CD4-positive, alpha-beta T cell (primary cell): Measurements from ENCODE around the gene DYNC1LI1. TPM values are rescaled to one million over a fixed set of nuclear protein-coding genes. Genes with fewer than 3 reads are reported as not detected.

ENCODE experiments used
- ATAC-seq: fragments of 200-7000 bp; cut with Tn5 transposase; one replicate; pipeline ENCODE4 v1.10.0; 2022; ENCODE audit warnings: mild to moderate bottlenecking; ENCODE audit not compliant: poor library complexity
- CTCF ChIA-PET: fragments of 350-600 bp; sonication (Branson Sonifier 250); formaldehyde crosslinking; loops from one replicate; lab custom pipeline; 2021; ENCODE audit warnings: antibody characterized with exemption, inconsistent platforms; lab: Charles Lee
- POLR2A ChIA-PET: fragments of 350-600 bp; sonication (Branson Sonifier 250); formaldehyde crosslinking; loops from one replicate; lab custom pipeline; 2021; ENCODE audit warnings: antibody characterized with exemption, inconsistent platforms; lab: Charles Lee
- DNase-seq, 14 experiments: peaks; one replicate each; pipeline ENCODE4 v3.0.0-alpha.2; 2013 to 2020; ENCODE audit warnings: mixed read lengths in 2 of 14
- H3K27ac ChIP-seq, 2 donors: one replicate each; pipeline versions ENCODE4 v1.5.1 to v1.7.0; 2013; ENCODE audit warnings: low read length in 2 of 2, low read depth in 1 of 2, mild to moderate bottlenecking in 1 of 2
- H3K27me3 ChIP-seq, 2 experiments: 1 replicate in 1 of 2; 2 replicates in 1 of 2; pipeline versions ENCODE4 v1.6.1 to v1.7.0; 2013; ENCODE audit warnings: low read length in 2 of 2, control low read depth in 1 of 2, mild to moderate bottlenecking in 1 of 2, moderate library complexity in 1 of 2; ENCODE audit not compliant: insufficient read depth in 2 of 2, control insufficient read depth in 1 of 2
- H3K36me3 ChIP-seq: one replicate; pipeline ENCODE4 v1.6.1; 2013; ENCODE audit warnings: low read length, control low read depth; ENCODE audit not compliant: insufficient read depth
- H3K4me1 ChIP-seq: one replicate; pipeline ENCODE4 v1.6.1; 2013; ENCODE audit warnings: low read length, control low read depth; ENCODE audit not compliant: insufficient read depth
- H3K4me3 ChIP-seq: one replicate; pipeline ENCODE4 v1.5.1; 2013; ENCODE audit warnings: mild to moderate bottlenecking, low read length, moderate library complexity
- H3K9me3 ChIP-seq, 2 experiments: 1 replicate in 1 of 2; 2 replicates in 1 of 2; pipeline versions ENCODE4 v1.6.1 to v1.7.0; 2013; ENCODE audit warnings: low read length in 2 of 2, mild to moderate bottlenecking in 2 of 2, control low read depth in 1 of 2, moderate library complexity in 1 of 2; ENCODE audit not compliant: control insufficient read depth in 1 of 2, insufficient read depth in 1 of 2
- H3K27ac Mint-ChIP-seq: one replicate; pipeline ENCODE4 v1.8.0; 2020; ENCODE audit warnings: mixed read lengths
- H3K27me3 Mint-ChIP-seq: one replicate; pipeline ENCODE4 v1.8.0; 2021; ENCODE audit warnings: mixed read lengths
- H3K36me3 Mint-ChIP-seq: one replicate; pipeline ENCODE4 v1.8.0; 2021; ENCODE audit warnings: low read depth, mixed read lengths
- H3K4me1 Mint-ChIP-seq: one replicate; pipeline ENCODE4 v1.8.0; 2021; ENCODE audit warnings: low read depth, mixed read lengths
- H3K4me3 Mint-ChIP-seq: one replicate; pipeline ENCODE4 v1.8.0; 2020; ENCODE audit warnings: mild to moderate bottlenecking, mixed read lengths
- H3K9me3 Mint-ChIP-seq: one replicate; pipeline ENCODE4 v1.8.0; 2020; ENCODE audit warnings: mixed read lengths
- CTCF ChIP-seq: fragments of 200-600 bp; IDR thresholded peaks from one replicate; pipeline ENCODE4 v1.8.0; 2022; ENCODE audit warnings: antibody characterized with exemption, mild to moderate bottlenecking
- intact Hi-C, 2 experiments: fragments of 100-400 bp; cut with DNase I in 1 of 2; cut with micrococcal nuclease in 1 of 2; formaldehyde crosslinking; loops; one replicate each; pipeline versions ENCODE4 v1.15.1 to v1.9.0; 2023 to 2025; cut with DNase I, micrococcal nuclease
- total RNA-seq, 174 experiments: library from RNA in 2 of 174; stranded (reverse) in 2 of 174; gene quantifications; one replicate each; pipeline ENCODE4 v1.2.3 and lab custom pipeline; 2021 to 2026

The DYNC1LI1 gene
- total RNA-seq, 2 experiments from 2014 or later: 28.1 to 28.3 TPM

- Histone ChIP-seq H3K4me3 (no peak overlapping the region), H3K9me3 (no peaks in the 10 kb centered on the region), H3K27ac (no peak overlapping the region), H3K4me1 (no peaks in the 10 kb centered on the region), H3K27me3 (no peaks in the 10 kb centered on the region), H3K36me3 (peaks cover 4% of the 10 kb centered on the region)
- H3K27me3 Mint-ChIP-seq: no peaks in the 10 kb centered on the region
- no peaks in the 10 kb centered on the region for H3K9me3 Mint-ChIP-seq
- intact Hi-C loops: no loop called here
- ChIA-PET CTCF (interaction anchor here (1.3 kb wide), 1 partner anchor 16 kb away, joined by 3 read pairs; no protein-coding TSS in a partner anchor), POLR2A (no interaction called here)
- no peak for TF ChIP-seq CTCF
- peaks cover 56% of the 10 kb centered on the region for H3K4me1 Mint-ChIP-seq
- DNase-seq (no peak), ATAC-seq (no peak)
- peaks cover 9% of the 10 kb centered on the region for H3K36me3 Mint-ChIP-seq
- H3K27ac Mint-ChIP-seq: no peak overlapping the region
- no peak overlapping the region for H3K4me3 Mint-ChIP-seq
Observed at GRCh38 chr3:32552013-32552412, 18.6 kb downstream of the DYNC1LI1 start.

- ChIA-PET POLR2A (no interaction called here), CTCF (interaction anchor here (1.3 kb wide), 1 partner anchor 17 kb away, joined by 3 read pairs; no protein-coding TSS in a partner anchor)
- Histone ChIP-seq H3K36me3 (peaks cover 4% of the 10 kb centered on the region), H3K9me3 (no peaks in the 10 kb centered on the region), H3K4me3 (no peak overlapping the region), H3K4me1 (no peaks in the 10 kb centered on the region), H3K27ac (no peak overlapping the region), H3K27me3 (no peaks in the 10 kb centered on the region)
- Mint-ChIP-seq H3K4me3 (no peak overlapping the region), H3K36me3 (peaks cover 9% of the 10 kb centered on the region), H3K4me1 (peaks cover 58% of the 10 kb centered on the region), H3K9me3 (no peaks in the 10 kb centered on the region), H3K27ac (no peak overlapping the region), H3K27me3 (no peaks in the 10 kb centered on the region)
- intact Hi-C loops: no loop called here
- ATAC-seq (no peak), DNase-seq (no peak)
- TF ChIP-seq CTCF: no peak
Observed at GRCh38 chr3:32551496-32551895, 19.2 kb downstream of the DYNC1LI1 start.

GRCh38 chr3:32551087-32551486 lies 19.6 kb downstream of the DYNC1LI1 start:
- no peaks in the 10 kb centered on the region for H3K9me3 Mint-ChIP-seq
- no peak overlapping the region for H3K4me3 Mint-ChIP-seq
- intact Hi-C loops: no loop called here
- ChIA-PET CTCF (no interaction called here), POLR2A (no interaction called here)
- no peak for TF ChIP-seq CTCF
- H3K36me3 Mint-ChIP-seq: peaks cover 9% of the 10 kb centered on the region
- no peaks in the 10 kb centered on the region for H3K4me1 ChIP-seq
- H3K4me1 Mint-ChIP-seq: peaks cover 58% of the 10 kb centered on the region
- no peak overlapping the region for H3K27ac Mint-ChIP-seq
- no peaks in the 10 kb centered on the region for H3K9me3 ChIP-seq
- DNase-seq (no peak), ATAC-seq (no peak)
- H3K27ac ChIP-seq: no peak overlapping the region
- H3K27me3 Mint-ChIP-seq: no peaks in the 10 kb centered on the region
- peaks cover 2% of the 10 kb centered on the region for H3K36me3 ChIP-seq
- H3K27me3 ChIP-seq: no peaks in the 10 kb centered on the region
- no peak overlapping the region for H3K4me3 ChIP-seq
